IPS-18c (cell line): ENCODE data around the gene HEY2.

ENCODE experiments used
- H3K4me3 ChIP-seq: 2 replicates; pipeline ENCODE4 v1.7.0; 2013; ENCODE audit warnings: low read depth, mild to moderate bottlenecking, low read length, moderate library complexity; ENCODE audit not compliant: insufficient read depth
- H3K9me3 ChIP-seq: one replicate; pipeline ENCODE4 v1.6.1; 2013; ENCODE audit warnings: mild to moderate bottlenecking, low read length, moderate library complexity; ENCODE audit not compliant: control insufficient read depth, insufficient read depth

HEY2 gene

GRCh38 chr6:125739364-125739763 is 10.1 kb upstream of the HEY2 start:
- Histone ChIP-seq H3K9me3 (no peaks in the 10 kb centered on the region), H3K4me3 (no peak overlapping the region)

- Histone ChIP-seq H3K4me3 (no peak overlapping the region), H3K9me3 (no peaks in the 10 kb centered on the region)
Measured at GRCh38 chr6:125741336-125741735, 8.1 kb upstream of the HEY2 start.

GRCh38 chr6:125742024-125742423 is 7.4 kb upstream of the HEY2 start:
- H3K9me3 ChIP-seq, result no peaks in the 10 kb centered on the region
- no peak overlapping the region for H3K4me3 ChIP-seq

GRCh38 chr6:125742464-125743120 is 6.8 kb upstream of the HEY2 start:
- Histone ChIP-seq H3K9me3 (no peaks in the 10 kb centered on the region), H3K4me3 (no peak overlapping the region)

- Histone ChIP-seq H3K9me3 (no peaks in the 10 kb centered on the region), H3K4me3 (no peak overlapping the region)
Measured at GRCh38 chr6:125743604-125744003, 5.8 kb upstream of the HEY2 start.

- H3K4me3 ChIP-seq, result peak overlapping the region; percentile 20; the same call in 1 of the 2 replicates
- no peaks in the 10 kb centered on the region for H3K9me3 ChIP-seq
Measured at GRCh38 chr6:125745281-125746018, 4.0 kb upstream of the HEY2 start.

- Histone ChIP-seq H3K9me3 (no peaks in the 10 kb centered on the region), H3K4me3 (peak overlapping the region; percentile 90; the same call in 1 of the 2 replicates)
Measured at GRCh38 chr6:125746019-125746414, 3.4 kb upstream of the HEY2 start.

- Histone ChIP-seq H3K4me3 (peak overlapping the region; percentile 90), H3K9me3 (no peaks in the 10 kb centered on the region)
Measured at GRCh38 chr6:125746731-125747588, 2.5 kb upstream of the HEY2 start.

- H3K4me3 ChIP-seq, result peak overlapping the region; percentile 90
Measured at GRCh38 chr6:125747589-125748405, 1.6 kb upstream of the HEY2 start.

GRCh38 chr6:125748406-125749172 is 843 bp upstream of the HEY2 start:
- H3K4me3 ChIP-seq, result peak overlapping the region; percentile 90

More at GRCh38 chr6:125747589-125748405, 1.6 kb upstream of the HEY2 start:
- no peaks in the 10 kb centered on the region for H3K9me3 ChIP-seq

GRCh38 chr6:125749865-125750691 is 646 bp downstream of the HEY2 start:
- H3K4me3 ChIP-seq, result peak overlapping the region; percentile 90
- no peaks in the 10 kb centered on the region for H3K9me3 ChIP-seq

More at GRCh38 chr6:125748406-125749172, 843 bp upstream of the HEY2 start:
- H3K9me3 ChIP-seq, result no peaks in the 10 kb centered on the region

GRCh38 chr6:125750692-125751333 is 1.4 kb downstream of the HEY2 start:
- Histone ChIP-seq H3K9me3 (no peaks in the 10 kb centered on the region), H3K4me3 (peak overlapping the region; percentile 90; the same call in 1 of the 2 replicates)

GRCh38 chr6:125751334-125751916 is 2.0 kb downstream of the HEY2 start:
- Histone ChIP-seq H3K9me3 (no peaks in the 10 kb centered on the region), H3K4me3 (no peak overlapping the region)

GRCh38 chr6:125752773-125753172 is 3.3 kb downstream of the HEY2 start:
- no peak overlapping the region for H3K4me3 ChIP-seq
- H3K9me3 ChIP-seq, result no peaks in the 10 kb centered on the region
